NCI-H226 (cell line): ENCODE results near the gene MYZAP.

Experiments used
- DNase-seq: peaks from one replicate; pipeline ENCODE4 v3.0.0-alpha.2; 2015

Gene MYZAP

DNA sequence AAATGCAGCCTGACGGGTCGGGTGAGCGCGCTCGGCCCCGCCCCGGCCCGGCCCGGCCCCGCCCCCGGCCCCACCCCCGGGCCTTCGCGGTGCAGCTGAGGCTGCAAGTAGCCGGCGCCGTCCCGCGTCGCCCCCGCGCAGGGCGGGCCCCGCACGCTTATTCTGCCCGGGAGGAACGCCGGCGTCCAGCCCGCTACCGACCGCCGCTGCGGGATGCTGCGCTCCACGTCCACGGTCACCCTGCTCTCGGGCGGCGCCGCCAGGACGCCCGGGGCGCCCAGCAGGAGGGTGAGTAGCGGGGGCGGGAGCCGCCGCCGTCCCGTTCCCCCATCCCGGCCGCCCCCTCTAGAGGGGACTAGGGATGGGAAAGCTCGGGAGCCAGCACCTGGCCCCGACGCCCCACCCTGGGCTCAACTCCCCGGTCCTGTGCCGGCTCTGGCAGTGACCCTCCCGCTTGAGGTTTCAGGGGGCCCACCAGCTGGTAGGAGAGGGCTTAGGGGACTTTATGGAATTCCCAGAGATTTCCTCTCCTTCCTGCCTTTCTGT, at the start of gene MYZAP:
TSS of gene MYZAP (plus strand) at position 83 of the 546 bp plus-strand sequence. CDS start at position 214, 131 bp downstream.
- DNase-seq: no peak

GRCh38 chr15:57542505-57542817, 49.2 kb upstream of the MYZAP start:
- DNase-seq: no peak

DNA sequence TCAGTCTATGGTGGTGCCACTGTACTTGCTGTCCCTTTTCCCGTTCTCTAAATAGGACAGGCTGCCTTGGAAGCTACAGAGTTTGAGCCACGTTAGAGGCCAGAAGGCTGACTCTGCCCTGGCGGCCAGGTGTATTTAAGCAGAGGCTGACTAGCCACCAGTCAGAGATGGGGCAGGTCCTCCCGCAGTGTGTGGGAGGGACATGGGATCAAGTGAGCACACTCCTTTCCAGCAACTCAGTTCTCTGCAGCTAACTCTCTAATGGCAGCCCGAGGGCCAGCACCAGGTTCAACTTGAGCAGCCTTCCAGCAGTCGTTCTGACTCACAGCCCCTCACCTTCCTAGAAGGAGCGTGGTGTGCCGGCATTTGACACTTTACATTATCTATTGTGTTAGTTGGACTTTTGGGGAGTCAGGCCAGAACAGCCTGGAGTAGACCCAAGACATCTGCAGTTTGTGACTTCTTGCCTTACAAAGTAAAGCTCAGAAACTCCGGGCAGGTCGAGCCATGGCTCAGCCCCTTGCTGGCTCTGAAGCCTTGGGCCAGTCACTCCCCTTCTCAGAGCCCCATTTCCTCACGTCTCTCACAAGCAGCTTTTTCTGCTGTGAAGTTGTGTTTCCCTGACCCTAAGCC, 46.7 kb upstream of the MYZAP start:
- no peak for DNase-seq

DNA sequence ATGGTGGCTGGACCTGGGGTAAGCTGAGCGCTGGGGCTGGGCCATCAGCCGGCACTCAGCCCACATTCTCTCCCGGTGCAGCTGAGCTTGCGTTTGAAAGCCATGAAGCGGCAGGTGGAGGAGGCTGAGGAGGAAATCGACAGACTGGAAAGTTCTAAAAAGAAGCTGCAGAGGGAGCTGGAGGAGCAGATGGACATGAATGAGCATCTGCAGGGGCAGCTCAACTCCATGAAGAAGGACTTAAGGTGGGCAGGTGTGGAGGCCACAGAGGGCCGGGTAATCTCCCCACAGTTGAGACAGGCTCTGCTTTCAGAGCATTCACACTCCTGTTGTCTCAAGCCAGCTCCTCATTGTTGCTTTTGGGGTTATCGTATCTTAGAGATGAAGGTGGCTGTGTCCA, 45.7 kb upstream of the MYZAP start:
- no peak for DNase-seq

- no peak for DNase-seq
Observed at GRCh38 chr15:57547243-57547755, 44.4 kb upstream of the MYZAP start.

DNA sequence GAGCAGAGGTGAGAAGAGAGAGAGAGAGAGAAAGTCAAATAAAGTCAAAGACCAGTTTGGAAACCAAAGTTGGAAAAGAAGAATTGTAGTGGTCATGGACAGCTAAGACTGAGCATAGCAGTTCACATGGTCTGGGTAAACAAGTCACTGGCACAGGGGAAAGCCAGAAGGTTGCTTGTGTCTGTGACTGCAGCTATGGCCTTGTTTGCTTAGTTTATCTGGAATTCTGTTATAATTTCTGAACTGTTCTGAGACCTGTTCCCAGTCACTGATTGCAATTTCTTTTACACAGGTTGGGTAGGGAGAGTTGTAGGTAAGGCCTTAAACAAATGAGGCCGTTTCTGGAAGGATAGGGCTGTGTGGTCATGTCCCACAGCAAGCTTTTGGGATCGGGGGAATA, 43.4 kb upstream of the MYZAP start:
- no peak for DNase-seq

GRCh38 chr15:57548835-57549234, 42.9 kb upstream of the MYZAP start:
- no peak for DNase-seq

DNA sequence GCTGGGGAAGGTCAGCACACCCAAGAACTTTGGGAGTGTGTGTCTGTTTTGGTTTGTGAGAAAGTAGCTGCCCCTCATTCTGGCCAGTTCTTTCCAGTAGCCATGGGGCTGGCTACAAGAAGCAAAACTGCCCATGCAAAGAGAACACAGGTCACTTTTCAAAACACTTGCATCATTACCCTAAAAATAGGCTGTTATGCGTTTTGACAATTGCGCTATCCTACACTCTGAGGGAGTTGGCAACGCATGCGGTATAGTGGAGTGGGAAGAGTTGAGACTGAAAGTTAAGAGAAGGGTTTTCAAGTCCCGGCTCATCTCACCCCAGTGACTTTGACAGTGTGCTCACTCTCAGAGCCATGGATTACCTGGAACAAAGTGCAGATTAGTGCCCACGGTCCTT, 41.8 kb upstream of the MYZAP start:
- no peak for DNase-seq

DNA sequence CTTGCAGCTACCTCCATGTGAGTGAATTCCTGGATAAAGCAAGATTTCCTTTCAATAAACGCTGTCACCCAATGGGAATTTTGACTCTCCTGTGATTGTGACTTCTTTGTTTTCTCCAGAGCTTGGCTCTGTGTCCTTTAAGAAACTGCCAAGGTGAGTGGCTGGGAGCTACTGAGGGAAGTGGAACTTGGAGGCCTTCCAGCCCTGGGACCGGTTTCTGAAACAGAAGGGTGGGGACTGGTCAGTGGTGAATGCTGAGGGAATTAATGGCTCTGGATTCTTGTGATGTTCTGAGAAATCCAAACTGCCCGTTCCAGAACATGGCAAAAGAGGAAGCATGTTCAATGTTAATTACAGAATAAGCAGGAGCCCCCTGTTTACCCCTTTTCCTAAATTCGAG, 41.1 kb upstream of the MYZAP start:
- no peak for DNase-seq

GRCh38 chr15:57551715-57552677, 39.7 kb upstream of the MYZAP start:
- peak; percentile 98 for DNase-seq

DNA sequence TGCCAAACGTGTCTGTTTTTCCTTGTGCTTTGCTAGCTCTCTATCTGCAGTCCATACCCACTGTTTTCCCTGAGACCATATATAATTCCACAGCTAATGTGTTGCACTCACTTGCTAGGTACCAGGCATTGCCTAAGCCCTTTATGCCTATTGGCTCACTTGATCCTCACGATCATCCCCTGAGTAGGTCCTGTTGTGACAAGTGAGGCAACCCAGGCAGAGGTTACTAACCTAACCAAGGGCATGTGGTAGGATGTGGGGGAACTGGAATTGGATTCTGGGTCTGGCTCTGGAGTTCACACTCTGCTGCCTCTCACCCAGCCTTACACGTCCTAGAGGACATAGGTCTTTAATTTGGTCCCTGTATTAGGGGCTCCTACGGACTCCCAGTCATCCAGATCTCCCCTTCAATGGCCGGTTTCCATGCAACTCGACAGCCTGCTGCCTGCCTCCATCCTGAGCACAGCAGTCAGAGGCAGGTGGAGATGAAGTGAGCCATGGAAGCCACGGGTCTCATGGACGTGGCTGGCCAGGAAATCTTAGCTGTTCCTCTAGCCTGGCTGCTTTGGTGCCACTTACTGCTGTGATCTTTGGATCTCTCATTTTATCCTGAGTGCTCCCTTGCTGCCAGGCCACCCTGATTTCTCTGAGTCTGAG, 38.9 kb upstream of the MYZAP start:
- no peak for DNase-seq

- DNase-seq: no peak
Observed at GRCh38 chr15:57553526-57553925, 38.2 kb upstream of the MYZAP start.

GRCh38 chr15:57554063-57554811, 37.5 kb upstream of the MYZAP start:
- DNase-seq: peak; percentile 83

GRCh38 chr15:57554812-57555179, 36.9 kb upstream of the MYZAP start:
- no peak for DNase-seq

DNA sequence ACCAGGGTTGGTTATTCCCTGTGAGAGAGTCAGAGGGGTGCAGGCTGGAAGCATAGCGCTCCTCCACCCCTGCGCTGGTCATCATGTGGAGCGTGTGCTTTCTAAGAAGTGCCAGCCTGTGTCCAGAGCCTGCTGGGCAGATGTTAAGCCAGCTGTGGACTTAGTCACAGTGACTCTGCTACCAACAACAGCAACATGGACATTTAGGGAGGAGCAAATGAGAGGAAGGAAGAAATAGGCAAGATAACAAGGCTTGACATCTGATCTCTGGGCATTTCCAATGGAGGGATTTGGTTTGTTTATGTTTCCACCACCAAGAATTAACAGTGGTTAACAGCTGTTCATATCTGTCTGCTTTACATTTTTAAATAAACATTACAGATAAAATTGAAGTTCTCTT, 36.4 kb upstream of the MYZAP start:
- DNase-seq: no peak

GRCh38 chr15:57556040-57556439, 35.7 kb upstream of the MYZAP start:
- DNase-seq: no peak

DNA sequence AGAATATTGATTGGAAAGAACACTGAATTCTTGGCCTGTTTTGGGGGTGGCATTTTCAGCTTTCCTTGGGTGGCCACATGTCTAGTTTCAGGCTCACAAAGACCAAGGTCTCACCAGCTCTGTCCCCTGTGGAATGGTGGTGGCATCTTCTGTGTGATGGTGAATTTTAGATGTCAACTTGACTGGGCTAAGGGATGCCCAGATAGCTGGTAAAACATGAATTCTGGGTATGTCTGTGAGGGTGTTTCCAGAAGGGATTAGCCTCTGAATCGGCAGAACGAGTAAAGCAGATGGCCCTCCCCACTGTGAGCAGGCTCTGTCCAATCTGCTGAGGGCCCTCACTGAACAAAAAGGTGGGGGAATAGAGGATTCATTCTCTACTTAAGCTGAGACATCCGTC, 34.4 kb upstream of the MYZAP start:
- no peak for DNase-seq

- DNase-seq: no peak
Observed at GRCh38 chr15:57557810-57558209, 33.9 kb upstream of the MYZAP start.

DNA sequence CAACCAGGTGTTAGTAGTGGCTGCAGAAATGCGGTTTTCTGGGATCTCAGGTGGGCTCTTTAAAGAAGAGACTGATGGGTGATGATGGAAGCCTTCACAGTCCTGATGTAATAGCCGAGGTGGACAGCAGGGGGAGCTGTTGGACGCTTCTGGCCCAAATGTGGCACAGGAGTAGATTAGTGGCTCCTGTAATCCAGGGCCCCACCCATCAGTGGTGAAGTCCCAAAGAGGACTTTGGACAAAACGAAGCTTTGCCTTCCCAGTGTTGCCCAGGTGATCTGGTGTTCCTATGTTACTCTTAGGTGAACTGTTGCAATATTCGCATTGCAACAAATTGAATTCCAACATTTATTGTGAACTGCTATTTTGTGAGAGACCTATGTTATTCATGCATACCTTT, 31.8 kb upstream of the MYZAP start:
- DNase-seq: peak; percentile 43

GRCh38 chr15:57561041-57561711, 30.5 kb upstream of the MYZAP start:
- DNase-seq: peak; percentile 87

GRCh38 chr15:57562196-57562769, 29.4 kb upstream of the MYZAP start:
- no peak for DNase-seq

DNA sequence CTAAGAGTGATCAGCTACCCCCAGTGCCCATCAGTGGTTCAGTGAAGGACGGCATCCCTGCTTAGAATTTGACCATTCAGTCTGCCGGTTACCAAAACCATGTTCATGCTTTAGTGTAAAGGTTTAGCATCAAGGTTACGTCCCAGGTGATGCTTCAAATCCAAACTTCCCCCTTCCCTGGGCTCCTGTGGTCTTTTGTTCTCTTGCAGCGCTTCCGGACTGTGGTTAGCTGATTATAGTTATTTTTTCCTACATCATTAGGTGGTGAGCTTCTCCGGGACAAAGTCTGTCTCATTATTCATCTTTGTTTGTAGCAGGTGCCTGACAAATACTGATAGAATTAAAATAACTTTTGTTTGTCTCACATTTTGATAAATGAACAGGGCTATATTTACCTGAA, 28.3 kb upstream of the MYZAP start:
- no peak for DNase-seq
